Inferior parietal cortex (tissue), 1 donor: ENCODE results near the gene IFT81.
"Not testable (repeated sequence)": the region's sequence is repeated elsewhere in the genome, so short reads cannot be mapped to it uniquely, and the experiment has no call there.

Experiments
- DNase-seq: peaks from one replicate; pipeline ENCODE4 v3.0.0-alpha.2; 2016; ENCODE audit errors: extremely low spot score

Gene IFT81

GRCh38 chr12:110107369-110108281 is 16.5 kb upstream of the IFT81 start:
- DNase-seq = no peak

GRCh38 chr12:110108309-110109036 is 15.7 kb upstream of the IFT81 start:
- no peak for DNase-seq

GRCh38 chr12:110109037-110109836 is 14.9 kb upstream of the IFT81 start:
- no peak for DNase-seq

DNA sequence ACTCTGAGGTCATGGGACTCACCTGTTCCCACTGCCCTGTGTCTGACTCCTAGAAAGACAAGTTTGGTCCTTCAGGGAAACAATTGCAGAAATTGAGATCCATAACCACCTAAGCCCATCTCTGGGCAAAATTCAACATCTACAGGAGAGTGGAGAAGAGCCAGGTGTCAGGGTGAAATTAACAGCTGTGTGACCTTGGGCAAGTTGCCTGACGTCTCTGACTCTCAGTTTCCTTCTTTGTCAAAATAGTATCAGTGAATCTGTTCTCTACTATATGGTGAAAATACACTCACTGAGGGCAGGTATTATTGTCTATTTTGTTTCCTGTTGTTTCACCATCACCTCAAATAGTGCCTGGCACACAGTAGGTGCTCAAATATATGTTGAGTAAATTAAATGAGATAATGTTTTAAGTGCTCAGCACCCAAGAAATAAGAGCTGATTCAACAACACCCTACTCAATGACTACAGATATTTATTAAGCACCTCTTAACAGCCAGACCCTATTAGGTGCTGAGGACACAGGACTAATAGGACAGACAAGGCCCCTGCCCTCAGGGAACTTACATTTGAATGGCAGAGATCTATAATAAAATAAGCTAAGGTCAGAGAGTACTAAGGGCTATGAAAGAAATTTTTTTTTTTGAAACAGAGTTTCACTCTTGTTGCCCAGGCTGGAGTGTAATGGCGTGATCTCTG is 14.2 kb upstream of the IFT81 start:
- no peak for DNase-seq

GRCh38 chr12:110111476-110112334 is 12.5 kb upstream of the IFT81 start:
- DNase-seq = no peak

- DNase-seq = no peak
Observed at GRCh38 chr12:110112335-110112660, 11.9 kb upstream of the IFT81 start.

DNA sequence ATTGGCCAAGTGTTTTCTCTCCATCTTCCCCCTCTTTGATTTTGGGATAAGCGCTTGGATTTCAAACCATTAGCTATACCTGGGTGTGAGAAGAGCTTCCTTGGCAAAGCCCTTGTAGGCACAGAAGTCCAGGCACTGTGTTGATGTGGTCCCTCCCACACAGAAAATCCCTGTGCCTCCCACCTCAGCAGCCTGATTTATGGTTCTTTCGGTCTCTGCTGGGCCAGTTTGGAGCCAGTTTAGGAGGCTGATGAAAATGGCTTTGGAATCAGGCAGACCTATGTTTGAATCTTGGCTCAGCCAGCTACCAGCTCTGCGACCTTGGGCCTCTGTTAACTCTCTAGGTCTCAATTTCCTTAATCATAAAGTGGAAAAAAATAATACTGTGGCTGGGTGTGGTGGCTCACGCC is 9.6 kb upstream of the IFT81 start:
- DNase-seq = no peak

DNA sequence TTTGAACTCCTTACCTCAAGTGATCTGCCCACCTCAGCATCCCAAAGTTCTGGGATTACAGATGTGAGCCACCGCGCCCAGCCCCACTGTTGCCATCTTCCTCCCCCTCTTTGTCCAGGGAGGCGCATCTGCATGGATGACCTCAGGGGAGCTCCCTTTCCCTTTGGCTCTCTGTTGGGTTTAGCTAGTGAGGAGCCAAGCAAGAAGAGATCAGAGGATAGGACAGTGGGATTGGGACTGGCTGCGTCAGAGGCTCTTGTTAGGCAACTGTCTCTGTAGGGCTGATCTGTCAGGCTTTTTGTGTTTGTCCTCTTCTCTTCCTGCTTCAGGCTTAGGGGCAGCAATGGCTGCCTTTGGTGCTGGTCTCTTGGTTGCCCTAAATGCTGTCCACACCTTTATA is 8.5 kb upstream of the IFT81 start:
- DNase-seq = no peak

GRCh38 chr12:110116623-110117022 is 7.5 kb upstream of the IFT81 start:
- DNase-seq = no peak

- not testable (repeated sequence) for DNase-seq
Observed at GRCh38 chr12:110117210-110117609, 6.9 kb upstream of the IFT81 start.

DNA sequence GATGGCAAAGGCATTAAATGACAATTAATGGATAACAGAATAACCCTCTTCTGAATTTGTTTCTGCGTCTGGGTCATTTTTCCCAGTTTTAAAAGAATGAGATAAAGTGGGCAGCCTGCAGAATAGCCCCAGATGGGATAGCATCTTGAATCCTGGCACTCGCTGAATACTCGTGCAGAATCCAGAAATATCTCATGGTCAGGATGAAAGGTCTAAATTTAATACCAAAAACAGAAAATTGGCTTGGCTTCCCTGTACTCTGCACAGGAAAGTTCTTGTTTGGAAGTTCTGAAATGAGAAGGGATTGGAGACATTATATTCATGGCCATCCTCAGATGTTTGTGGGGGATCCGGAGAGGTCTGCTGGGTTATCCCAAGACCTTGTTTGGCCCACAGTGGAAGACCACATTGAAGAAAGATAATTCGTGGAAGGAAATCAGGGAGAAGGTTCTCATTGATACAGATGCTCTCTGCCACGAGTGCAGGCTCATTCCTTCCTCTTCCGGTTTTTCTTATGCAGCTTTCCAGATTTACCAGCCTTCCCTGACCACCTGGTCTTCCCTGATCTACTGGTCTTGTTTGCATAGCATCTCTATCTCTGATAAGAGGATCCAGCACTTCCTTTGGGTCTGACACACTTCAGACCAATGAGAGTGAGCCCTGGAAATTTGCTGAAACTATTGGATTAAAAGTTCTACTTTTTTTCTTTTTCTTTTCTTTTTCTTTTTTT is 6.0 kb upstream of the IFT81 start:
- DNase-seq = no peak

DNA sequence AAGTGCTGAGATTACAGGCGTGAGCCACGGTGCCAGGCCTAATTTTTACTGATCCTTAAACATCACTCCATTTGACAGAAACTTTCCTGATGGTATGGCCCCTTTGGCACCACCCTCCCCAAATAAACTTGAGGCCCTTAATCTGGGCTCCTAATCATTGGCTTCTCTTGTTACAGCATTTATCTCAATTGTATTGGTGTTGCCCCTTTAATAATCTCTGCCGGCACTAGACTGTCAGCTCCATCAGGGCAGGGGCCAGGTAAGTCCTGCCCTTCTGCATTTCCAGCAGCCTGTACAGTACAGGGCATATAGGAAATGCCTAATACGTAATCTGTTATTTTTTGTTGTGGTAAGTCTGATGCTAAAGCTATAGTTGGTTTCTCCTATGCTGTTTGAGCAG is 1.2 kb upstream of the IFT81 start:
- DNase-seq = no peak

DNA sequence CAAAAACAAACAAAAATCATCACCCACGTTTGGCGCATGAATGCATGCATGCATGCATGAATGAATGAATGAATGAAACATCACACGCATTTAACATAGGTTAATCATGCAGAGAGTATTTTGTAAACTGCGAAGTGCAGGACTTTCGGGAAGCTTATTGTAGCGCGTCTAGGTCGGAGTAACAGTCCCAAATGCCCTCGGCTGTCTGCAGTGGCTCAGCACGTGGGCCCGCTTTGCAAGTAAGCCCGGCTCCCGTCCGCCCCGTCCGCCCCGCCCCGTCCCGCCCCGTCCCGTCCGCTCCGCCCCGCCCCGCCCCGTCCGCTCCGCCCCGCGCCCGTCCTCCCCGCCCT is 263 bp upstream of the IFT81 start:
- DNase-seq = no peak

GRCh38 chr12:110126557-110126956 is 2.4 kb downstream of the IFT81 start:
- no peak for DNase-seq

DNA sequence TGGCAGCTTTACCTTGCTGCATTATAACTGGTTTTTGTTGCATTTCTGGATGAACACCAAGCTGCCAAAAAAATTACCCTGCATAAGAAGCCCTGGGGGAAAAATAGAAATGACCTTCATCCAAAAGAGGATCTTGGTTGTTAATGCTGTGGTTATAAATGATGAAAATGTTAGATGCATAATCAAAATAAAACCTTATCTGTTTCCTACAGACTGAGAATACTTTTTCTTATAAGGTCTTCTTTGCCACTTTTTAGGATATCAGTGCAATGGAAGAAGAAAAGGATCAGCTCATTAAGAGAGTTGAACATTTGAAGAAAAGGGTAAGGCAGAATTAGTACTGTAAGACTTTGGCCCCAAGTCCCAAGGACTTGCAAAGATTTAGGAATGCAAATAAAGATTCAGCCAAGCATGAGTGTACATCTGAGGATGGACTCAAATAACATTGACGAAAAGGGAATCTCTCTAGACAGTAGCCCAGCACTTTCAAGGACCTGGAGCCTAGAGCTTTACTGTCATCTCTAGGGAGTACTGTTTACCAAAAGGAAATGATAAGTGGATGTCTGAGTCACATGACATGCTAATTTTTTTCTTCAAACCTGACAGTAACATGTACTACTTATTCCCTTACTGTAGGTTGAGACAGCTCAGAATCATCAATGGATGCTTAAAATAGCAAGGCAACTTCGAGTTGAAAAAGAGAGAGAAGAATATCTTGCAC is 10.7 kb downstream of the IFT81 start:
- no peak for DNase-seq

DNA sequence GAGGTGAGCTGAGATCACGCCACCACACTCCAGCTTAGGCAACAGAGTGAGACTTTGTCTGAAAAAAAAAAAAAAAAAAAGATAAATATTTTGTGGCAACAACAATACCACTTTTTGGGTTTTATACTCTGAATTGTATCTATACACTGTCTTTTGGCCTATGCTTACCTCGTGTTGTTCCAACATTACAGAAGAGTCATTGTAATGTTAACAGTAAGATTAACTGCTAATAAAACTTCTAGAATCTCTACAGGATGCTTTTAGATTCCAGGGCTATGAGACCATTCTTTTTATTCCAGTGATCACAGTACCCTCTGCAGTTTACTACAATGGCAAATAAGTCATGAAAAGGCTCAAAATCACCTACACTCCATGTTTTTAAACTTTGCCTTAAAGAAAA is 11.6 kb downstream of the IFT81 start:
- DNase-seq = no peak

DNA sequence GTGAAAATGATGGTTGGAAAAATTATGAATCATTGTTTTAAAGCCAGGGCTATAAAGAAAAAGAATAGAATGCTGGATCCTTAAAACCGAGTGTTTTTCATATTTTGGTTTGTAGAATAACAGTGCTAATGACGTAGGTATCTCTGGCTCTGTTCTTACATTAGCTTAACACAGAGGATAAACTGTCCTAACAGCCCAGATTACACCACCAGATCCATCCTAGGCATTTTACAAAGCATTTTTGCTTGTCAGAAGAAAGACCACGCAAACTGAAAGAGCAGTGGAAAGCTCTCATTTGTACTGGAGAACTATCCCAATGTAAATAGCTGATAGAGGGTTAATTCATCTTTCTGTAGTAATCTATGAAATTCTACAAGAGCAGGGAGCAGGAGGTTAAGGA is 13.6 kb downstream of the IFT81 start:
- DNase-seq = no peak

DNA sequence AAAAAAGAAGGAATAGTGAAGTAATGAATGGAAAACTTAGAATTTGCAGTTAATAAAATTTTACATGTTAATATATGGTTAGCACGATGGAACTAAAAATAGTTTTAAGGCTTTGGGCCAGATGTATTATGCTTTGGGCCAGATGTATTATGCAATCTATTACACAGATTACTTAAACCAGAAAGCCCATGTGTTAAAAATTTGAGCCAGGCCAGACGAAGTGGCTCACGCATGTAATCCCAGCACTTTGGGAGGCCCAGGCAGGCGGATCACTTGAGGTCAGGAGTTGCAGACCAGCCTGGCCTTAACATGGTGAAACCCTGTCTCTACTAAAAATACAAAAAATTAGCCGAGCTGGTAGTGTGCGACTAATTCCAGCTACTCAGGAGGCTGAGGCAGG is 17.2 kb downstream of the IFT81 start:
- no peak for DNase-seq

DNA sequence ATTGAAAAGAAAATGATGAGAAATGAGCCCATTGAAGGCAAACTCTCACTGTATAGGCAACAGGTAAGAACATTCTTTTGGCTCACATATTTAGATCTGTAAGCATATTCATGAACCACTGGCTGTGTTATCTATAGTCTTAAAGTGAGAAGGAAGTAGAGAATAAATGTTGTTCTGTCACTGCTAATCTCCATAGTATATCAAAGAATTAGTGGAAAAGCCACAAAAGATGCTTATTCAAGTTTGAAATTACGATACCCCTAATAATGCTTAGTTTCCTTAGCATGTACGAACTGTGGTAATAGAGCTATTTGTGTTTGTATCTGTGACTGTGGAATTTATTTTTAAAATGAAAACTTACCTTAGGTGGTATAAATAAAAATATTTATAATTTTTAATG is 22.8 kb downstream of the IFT81 start:
- no peak for DNase-seq
